ENCODE measurements around the gene MYO18A. TPM values are rescaled to one million over a fixed set of nuclear protein-coding genes. Genes with fewer than 3 reads are reported as not detected.
"Not testable (repeated sequence)": the region's sequence is repeated elsewhere in the genome, so short reads cannot be mapped to it uniquely, and the experiment has no call there.

Gene MYO18A
- total RNA-seq, 2 donors from 2014 or later, result 84.8 to 110 TPM

GRCh38 chr17:29175349-29175748 lies 4.8 kb downstream of the MYO18A start:
- no peak for ATAC-seq
- DNase-seq, result no peak
- intact Hi-C loops (cut with DNase I, micrococcal nuclease), result no loop called here

- DNase-seq (no peak), ATAC-seq (no peak)
- intact Hi-C loops (cut with DNase I, micrococcal nuclease), result no loop called here
Observed at GRCh38 chr17:29172589-29172988, 7.6 kb downstream of the MYO18A start.

- ATAC-seq (no peak), DNase-seq (no peak)
- intact Hi-C loops (cut with DNase I, micrococcal nuclease), result no loop called here
Observed at GRCh38 chr17:29170682-29171081, 9.5 kb downstream of the MYO18A start.

- ATAC-seq (peak; percentile 40), DNase-seq (no peak)
Observed at GRCh38 chr17:29169806-29170591, 10.2 kb downstream of the MYO18A start.

GRCh38 chr17:29168759-29169126 lies 11.5 kb downstream of the MYO18A start:
- intact Hi-C loops (cut with DNase I, micrococcal nuclease); DNase-seq; ATAC-seq: not testable (repeated sequence)

More at GRCh38 chr17:29169806-29170591, 10.2 kb downstream of the MYO18A start:
- intact Hi-C loops (cut with DNase I, micrococcal nuclease), result no loop called here

- no peak for ATAC-seq
- intact Hi-C loops (cut with DNase I, micrococcal nuclease), result no loop called here
- no peak for DNase-seq
Observed at GRCh38 chr17:29168079-29168758, 12.0 kb downstream of the MYO18A start.

- DNase-seq (no peak), ATAC-seq (no peak)
- intact Hi-C loops (cut with DNase I, micrococcal nuclease), result no loop called here
Observed at GRCh38 chr17:29167393-29168078, 12.7 kb downstream of the MYO18A start.

- no peak for DNase-seq
- intact Hi-C loops (cut with DNase I, micrococcal nuclease), result no loop called here
- no peak for ATAC-seq
Observed at GRCh38 chr17:29166507-29166887, 13.7 kb downstream of the MYO18A start.

GRCh38 chr17:29165800-29166506 lies 14.2 kb downstream of the MYO18A start:
- intact Hi-C loops (cut with DNase I, micrococcal nuclease), result no loop called here
- ATAC-seq (no peak), DNase-seq (no peak)

- DNase-seq (no peak), ATAC-seq (no peak)
- intact Hi-C loops (cut with DNase I, micrococcal nuclease), result no loop called here
Observed at GRCh38 chr17:29165261-29165660, 14.9 kb downstream of the MYO18A start.

GRCh38 chr17:29163563-29163962 lies 16.6 kb downstream of the MYO18A start:
- DNase-seq, result no peak
- intact Hi-C loops (cut with DNase I, micrococcal nuclease), result no loop called here
- ATAC-seq, result no peak

GRCh38 chr17:29162909-29163341 lies 17.3 kb downstream of the MYO18A start:
- DNase-seq, result no peak

GRCh38 chr17:29162082-29162908 lies 17.9 kb downstream of the MYO18A start:
- intact Hi-C loops (cut with DNase I, micrococcal nuclease), result no loop called here
- DNase-seq (no peak), ATAC-seq (no peak)

More at GRCh38 chr17:29162909-29163341, 17.3 kb downstream of the MYO18A start:
- no peak for ATAC-seq
- intact Hi-C loops (cut with DNase I, micrococcal nuclease), result no loop called here

GRCh38 chr17:29160253-29160652 lies 19.9 kb downstream of the MYO18A start:
- ATAC-seq (peak; percentile 31), DNase-seq (no peak)
- intact Hi-C loops (cut with DNase I, micrococcal nuclease), result no loop called here

GRCh38 chr17:29159306-29159860 lies 20.8 kb downstream of the MYO18A start:
- intact Hi-C loops (cut with DNase I, micrococcal nuclease), result no loop called here
- DNase-seq (no peak), ATAC-seq (no peak)

GRCh38 chr17:29158488-29159275 lies 21.5 kb downstream of the MYO18A start:
- no peak for ATAC-seq
- intact Hi-C loops (cut with DNase I, micrococcal nuclease), result no loop called here
- DNase-seq, result no peak

GRCh38 chr17:29158096-29158487 lies 22.1 kb downstream of the MYO18A start:
- no peak for ATAC-seq
- intact Hi-C loops (cut with DNase I, micrococcal nuclease), result no loop called here
- no peak for DNase-seq
